SK-N-SH treated with all-trans-retinoic acid at 6 μM for 48 hours (cell line): ENCODE results near the gene CRHR2.

Experiments
- ATAC-seq: fragments of 200-7000 bp; cut with Tn5 transposase; 3 replicates; pipeline ENCODE4 v1.9.1; 2020; ENCODE audit warnings: mild to moderate bottlenecking, moderate library complexity
- ARNTL ChIP-seq: fragments of 450-650 bp; formaldehyde crosslinking; IDR thresholded peaks from 2 replicates; pipeline ENCODE4 v1.5.0; 2020; ENCODE audit warnings: low read depth, mild to moderate bottlenecking, moderate library complexity, borderline replicate concordance
- BACH2 ChIP-seq: fragments of 250-450 bp; sonication (Bioruptor Pico); IDR thresholded peaks from 2 replicates; pipeline ENCODE4 v1.9.0; 2021; ENCODE audit warnings: mild to moderate bottlenecking, borderline replicate concordance
- CSDC2 ChIP-seq: fragments of 250-450 bp; sonication (Bioruptor Pico); IDR thresholded peaks from 2 replicates; pipeline ENCODE4 v1.5.0; 2020; ENCODE audit warnings: mild to moderate bottlenecking, moderate library complexity
- CSRNP3 ChIP-seq: fragments of 250-450 bp; sonication (Bioruptor Pico); IDR thresholded peaks from 2 replicates; pipeline ENCODE4 v1.5.1; 2021; ENCODE audit warnings: mild to moderate bottlenecking, moderate library complexity
- ESRRG ChIP-seq: fragments of 250-450 bp; sonication (Bioruptor Pico); IDR thresholded peaks from 2 replicates; pipeline ENCODE4 v1.6.1; 2021; ENCODE audit warnings: mild to moderate bottlenecking
- GLIS3 ChIP-seq: fragments of 250-450 bp; sonication (Bioruptor Pico); IDR thresholded peaks from 2 replicates; pipeline ENCODE4 v1.5.0; 2020; ENCODE audit warnings: mild to moderate bottlenecking, moderate library complexity
- ISL1 ChIP-seq: fragments of 250-450 bp; sonication (Bioruptor Pico); IDR thresholded peaks from 2 replicates; pipeline ENCODE4 v2.1.2; 2022; ENCODE audit warnings: mild to moderate bottlenecking, moderate library complexity
- OSR1 ChIP-seq: fragments of 250-450 bp; sonication (Bioruptor Pico); IDR thresholded peaks from 2 replicates; pipeline ENCODE4 v1.8.0; 2022; ENCODE audit warnings: moderate library complexity, mild to moderate bottlenecking, inconsistent platforms
- PPARA ChIP-seq: fragments of 250-450 bp; sonication (Bioruptor Pico); IDR thresholded peaks from 2 replicates; pipeline ENCODE4 v1.5.0; 2020; ENCODE audit warnings: mild to moderate bottlenecking, borderline replicate concordance
- RARB ChIP-seq: fragments of 250-450 bp; sonication (Bioruptor Pico); IDR thresholded peaks from 2 replicates; pipeline ENCODE4 v1.8.0; 2021; ENCODE audit warnings: mild to moderate bottlenecking, moderate library complexity
- SNAI2 ChIP-seq: fragments of 250-450 bp; sonication (Bioruptor Pico); IDR thresholded peaks from 2 replicates; pipeline ENCODE4 v1.5.0; 2020; ENCODE audit warnings: mild to moderate bottlenecking, moderate library complexity
- TCF4 ChIP-seq: fragments of 250-450 bp; sonication (Bioruptor Pico); IDR thresholded peaks from 2 replicates; pipeline ENCODE4 v1.8.0; 2021; ENCODE audit warnings: mild to moderate bottlenecking, moderate library complexity, borderline replicate concordance
- TOX ChIP-seq: fragments of 250-450 bp; sonication (Bioruptor Pico); IDR thresholded peaks from 2 replicates; pipeline ENCODE4 v1.8.0; 2021; ENCODE audit warnings: mild to moderate bottlenecking, moderate library complexity, borderline replicate concordance
- ZC3H10 ChIP-seq: fragments of 250-450 bp; sonication (Bioruptor Pico); IDR thresholded peaks from 2 replicates; pipeline ENCODE4 v1.5.1; 2021; ENCODE audit warnings: mild to moderate bottlenecking, moderate library complexity
- ZFP3 ChIP-seq: fragments of 250-450 bp; sonication (Bioruptor Pico); IDR thresholded peaks from 2 replicates; pipeline ENCODE4 v1.5.0; 2020; ENCODE audit warnings: mild to moderate bottlenecking, moderate library complexity
- ZFP30 ChIP-seq: fragments of 450-650 bp; formaldehyde crosslinking; IDR thresholded peaks from 2 replicates; pipeline ENCODE4 v1.5.0; 2022; ENCODE audit warnings: mild to moderate bottlenecking, moderate library complexity
- ZNF565 ChIP-seq: fragments of 450-650 bp; formaldehyde crosslinking; conservative IDR thresholded peaks from 2 replicates; pipeline ENCODE4 v1.5.0; 2020; ENCODE audit warnings: low read depth, mild to moderate bottlenecking, moderate library complexity
- ZNF70 ChIP-seq: fragments of 450-650 bp; formaldehyde crosslinking; IDR thresholded peaks from 2 replicates; pipeline ENCODE4 v1.5.0; 2020; ENCODE audit warnings: mild to moderate bottlenecking, moderate library complexity
- ZNF8 ChIP-seq: fragments of 450-650 bp; formaldehyde crosslinking; IDR thresholded peaks from 2 replicates; pipeline ENCODE4 v1.5.0; 2020; ENCODE audit warnings: mild to moderate bottlenecking, moderate library complexity
- TF ChIP-seq, protein P1 (sequence below): fragments of 250-450 bp; sonication (Bioruptor Pico); IDR thresholded peaks from 2 replicates; pipeline ENCODE4 v1.5.0; 2020; ENCODE audit warnings: mild to moderate bottlenecking, moderate library complexity
- TF ChIP-seq, protein P2 (sequence below): fragments of 250-450 bp; sonication (Bioruptor Pico); IDR thresholded peaks from 2 replicates; pipeline ENCODE4 v1.8.0; 2020; ENCODE audit warnings: mild to moderate bottlenecking, moderate library complexity, borderline replicate concordance
- TF ChIP-seq, protein P3 (sequence below): fragments of 250-450 bp; sonication (Bioruptor Pico); IDR thresholded peaks from 2 replicates; pipeline ENCODE4 v1.8.0; 2021; ENCODE audit warnings: low read depth, mild to moderate bottlenecking, moderate library complexity, borderline replicate concordance
- TF ChIP-seq, protein P4 (sequence below): fragments of 250-450 bp; sonication (Bioruptor Pico); IDR thresholded peaks from 2 replicates; pipeline ENCODE4 v1.5.1; 2020; ENCODE audit warnings: low read depth, mild to moderate bottlenecking, moderate library complexity

CRHR2 gene

GRCh38 chr7:30630986-30631385 is 51.3 kb downstream of the CRHR2 start:
- ATAC-seq = no peak
- TF ChIP-seq OSR1 (CRISPR knock-in tag) = no peak
- no peak for TF ChIP-seq ARNTL (CRISPR knock-in tag)
- TF ChIP-seq, protein P1, sequence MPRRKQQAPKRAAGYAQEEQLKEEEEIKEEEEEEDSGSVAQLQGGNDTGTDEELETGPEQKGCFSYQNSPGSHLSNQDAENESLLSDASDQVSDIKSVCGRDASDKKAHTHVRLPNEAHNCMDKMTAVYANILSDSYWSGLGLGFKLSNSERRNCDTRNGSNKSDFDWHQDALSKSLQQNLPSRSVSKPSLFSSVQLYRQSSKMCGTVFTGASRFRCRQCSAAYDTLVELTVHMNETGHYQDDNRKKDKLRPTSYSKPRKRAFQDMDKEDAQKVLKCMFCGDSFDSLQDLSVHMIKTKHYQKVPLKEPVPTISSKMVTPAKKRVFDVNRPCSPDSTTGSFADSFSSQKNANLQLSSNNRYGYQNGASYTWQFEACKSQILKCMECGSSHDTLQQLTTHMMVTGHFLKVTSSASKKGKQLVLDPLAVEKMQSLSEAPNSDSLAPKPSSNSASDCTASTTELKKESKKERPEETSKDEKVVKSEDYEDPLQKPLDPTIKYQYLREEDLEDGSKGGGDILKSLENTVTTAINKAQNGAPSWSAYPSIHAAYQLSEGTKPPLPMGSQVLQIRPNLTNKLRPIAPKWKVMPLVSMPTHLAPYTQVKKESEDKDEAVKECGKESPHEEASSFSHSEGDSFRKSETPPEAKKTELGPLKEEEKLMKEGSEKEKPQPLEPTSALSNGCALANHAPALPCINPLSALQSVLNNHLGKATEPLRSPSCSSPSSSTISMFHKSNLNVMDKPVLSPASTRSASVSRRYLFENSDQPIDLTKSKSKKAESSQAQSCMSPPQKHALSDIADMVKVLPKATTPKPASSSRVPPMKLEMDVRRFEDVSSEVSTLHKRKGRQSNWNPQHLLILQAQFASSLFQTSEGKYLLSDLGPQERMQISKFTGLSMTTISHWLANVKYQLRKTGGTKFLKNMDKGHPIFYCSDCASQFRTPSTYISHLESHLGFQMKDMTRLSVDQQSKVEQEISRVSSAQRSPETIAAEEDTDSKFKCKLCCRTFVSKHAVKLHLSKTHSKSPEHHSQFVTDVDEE (CRISPR knock-in tag) = no peak
- no peak for TF ChIP-seq ZNF70 (CRISPR knock-in tag)
- no peak for TF ChIP-seq CSDC2 (CRISPR knock-in tag)
- no peak for TF ChIP-seq TCF4 (CRISPR knock-in tag)
- TF ChIP-seq ESRRG (CRISPR knock-in tag) = no peak
- TF ChIP-seq RARB (CRISPR knock-in tag) = no peak
- no peak for TF ChIP-seq ZNF8 (CRISPR knock-in tag)
- TF ChIP-seq PPARA (CRISPR knock-in tag) = no peak
- TF ChIP-seq, protein P2, sequence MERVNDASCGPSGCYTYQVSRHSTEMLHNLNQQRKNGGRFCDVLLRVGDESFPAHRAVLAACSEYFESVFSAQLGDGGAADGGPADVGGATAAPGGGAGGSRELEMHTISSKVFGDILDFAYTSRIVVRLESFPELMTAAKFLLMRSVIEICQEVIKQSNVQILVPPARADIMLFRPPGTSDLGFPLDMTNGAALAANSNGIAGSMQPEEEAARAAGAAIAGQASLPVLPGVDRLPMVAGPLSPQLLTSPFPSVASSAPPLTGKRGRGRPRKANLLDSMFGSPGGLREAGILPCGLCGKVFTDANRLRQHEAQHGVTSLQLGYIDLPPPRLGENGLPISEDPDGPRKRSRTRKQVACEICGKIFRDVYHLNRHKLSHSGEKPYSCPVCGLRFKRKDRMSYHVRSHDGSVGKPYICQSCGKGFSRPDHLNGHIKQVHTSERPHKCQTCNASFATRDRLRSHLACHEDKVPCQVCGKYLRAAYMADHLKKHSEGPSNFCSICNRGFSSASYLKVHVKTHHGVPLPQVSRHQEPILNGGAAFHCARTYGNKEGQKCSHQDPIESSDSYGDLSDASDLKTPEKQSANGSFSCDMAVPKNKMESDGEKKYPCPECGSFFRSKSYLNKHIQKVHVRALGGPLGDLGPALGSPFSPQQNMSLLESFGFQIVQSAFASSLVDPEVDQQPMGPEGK (CRISPR knock-in tag) = no peak
- no peak for TF ChIP-seq ISL1 (CRISPR knock-in tag)
- TF ChIP-seq, protein P3, sequence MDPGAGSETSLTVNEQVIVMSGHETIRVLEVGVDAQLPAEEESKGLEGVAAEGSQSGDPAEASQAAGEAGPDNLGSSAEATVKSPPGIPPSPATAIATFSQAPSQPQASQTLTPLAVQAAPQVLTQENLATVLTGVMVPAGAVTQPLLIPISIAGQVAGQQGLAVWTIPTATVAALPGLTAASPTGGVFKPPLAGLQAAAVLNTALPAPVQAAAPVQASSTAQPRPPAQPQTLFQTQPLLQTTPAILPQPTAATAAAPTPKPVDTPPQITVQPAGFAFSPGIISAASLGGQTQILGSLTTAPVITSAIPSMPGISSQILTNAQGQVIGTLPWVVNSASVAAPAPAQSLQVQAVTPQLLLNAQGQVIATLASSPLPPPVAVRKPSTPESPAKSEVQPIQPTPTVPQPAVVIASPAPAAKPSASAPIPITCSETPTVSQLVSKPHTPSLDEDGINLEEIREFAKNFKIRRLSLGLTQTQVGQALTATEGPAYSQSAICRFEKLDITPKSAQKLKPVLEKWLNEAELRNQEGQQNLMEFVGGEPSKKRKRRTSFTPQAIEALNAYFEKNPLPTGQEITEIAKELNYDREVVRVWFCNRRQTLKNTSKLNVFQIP = no peak
- no peak for TF ChIP-seq ZNF565 (CRISPR knock-in tag)
- no peak for TF ChIP-seq BACH2
- TF ChIP-seq GLIS3 (CRISPR knock-in tag) = no peak
- TF ChIP-seq ZC3H10 (CRISPR knock-in tag) = no peak
- TF ChIP-seq, protein P4, sequence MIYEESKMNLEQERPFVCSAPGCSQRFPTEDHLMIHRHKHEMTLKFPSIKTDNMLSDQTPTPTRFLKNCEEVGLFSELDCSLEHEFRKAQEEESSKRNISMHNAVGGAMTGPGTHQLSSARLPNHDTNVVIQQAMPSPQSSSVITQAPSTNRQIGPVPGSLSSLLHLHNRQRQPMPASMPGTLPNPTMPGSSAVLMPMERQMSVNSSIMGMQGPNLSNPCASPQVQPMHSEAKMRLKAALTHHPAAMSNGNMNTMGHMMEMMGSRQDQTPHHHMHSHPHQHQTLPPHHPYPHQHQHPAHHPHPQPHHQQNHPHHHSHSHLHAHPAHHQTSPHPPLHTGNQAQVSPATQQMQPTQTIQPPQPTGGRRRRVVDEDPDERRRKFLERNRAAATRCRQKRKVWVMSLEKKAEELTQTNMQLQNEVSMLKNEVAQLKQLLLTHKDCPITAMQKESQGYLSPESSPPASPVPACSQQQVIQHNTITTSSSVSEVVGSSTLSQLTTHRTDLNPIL (CRISPR knock-in tag) = no peak
- no peak for TF ChIP-seq CSRNP3 (CRISPR knock-in tag)
- no peak for TF ChIP-seq ZFP30 (CRISPR knock-in tag)

DNA sequence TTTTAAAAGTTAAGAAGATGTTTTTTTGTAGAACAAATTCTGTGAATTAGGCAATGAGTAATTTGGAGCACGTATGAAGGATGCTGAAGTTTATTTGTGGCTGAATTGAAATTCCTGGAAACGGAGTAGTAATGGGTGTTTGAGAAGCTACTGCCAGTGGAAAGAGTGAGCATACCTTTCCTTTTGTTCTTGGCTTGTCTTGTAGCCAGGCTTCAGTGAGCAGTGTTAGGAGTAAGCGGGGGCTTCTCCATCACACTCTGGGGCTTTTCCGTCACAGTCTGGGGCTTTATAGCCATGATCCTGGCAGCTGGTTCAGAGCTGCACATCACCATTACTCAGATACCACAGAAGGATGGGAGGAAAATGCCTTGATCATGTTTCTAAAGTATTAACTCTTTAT is 55.2 kb downstream of the CRHR2 start:
- no peak for ATAC-seq
- TF ChIP-seq ARNTL (CRISPR knock-in tag) (no peak), GLIS3 (CRISPR knock-in tag) (no peak), ZNF70 (CRISPR knock-in tag) (no peak), SNAI2 (CRISPR knock-in tag) (no peak), CSDC2 (CRISPR knock-in tag) (no peak), ZNF565 (CRISPR knock-in tag) (no peak), ZFP3 (CRISPR knock-in tag) (no peak), ISL1 (CRISPR knock-in tag) (no peak), ZFP30 (CRISPR knock-in tag) (no peak), OSR1 (CRISPR knock-in tag) (no peak), TOX (CRISPR knock-in tag) (no peak), BACH2 (no peak), PPARA (CRISPR knock-in tag) (no peak)
- TF ChIP-seq, protein P1 (CRISPR knock-in tag) = no peak
- TF ChIP-seq, protein P2 (CRISPR knock-in tag) = no peak
- TF ChIP-seq, protein P3 = no peak
